ENCODE results near the gene DMRT1.

Gene DMRT1

GRCh38 chr9:980640-981039 is 139.1 kb downstream of the DMRT1 start:
- TF ChIP-seq ESRRG (CRISPR knock-in tag; IDR thresholded peaks at IDR 0.05) = no peak
- TF ChIP-seq OSR1 (CRISPR knock-in tag; IDR thresholded peaks at IDR 0.05) = no peak
- no peak for TF ChIP-seq TCF4 (CRISPR knock-in tag; IDR thresholded peaks at IDR 0.05; ENCODE audit: borderline replicate concordance)
- TF ChIP-seq ISL1 (CRISPR knock-in tag; IDR thresholded peaks at IDR 0.05) = no peak
- TF ChIP-seq ZC3H10 (CRISPR knock-in tag; IDR thresholded peaks at IDR 0.05) = no peak
- TF ChIP-seq ZFP3 (CRISPR knock-in tag; IDR thresholded peaks at IDR 0.05) = no peak
- TF ChIP-seq, protein P1, sequence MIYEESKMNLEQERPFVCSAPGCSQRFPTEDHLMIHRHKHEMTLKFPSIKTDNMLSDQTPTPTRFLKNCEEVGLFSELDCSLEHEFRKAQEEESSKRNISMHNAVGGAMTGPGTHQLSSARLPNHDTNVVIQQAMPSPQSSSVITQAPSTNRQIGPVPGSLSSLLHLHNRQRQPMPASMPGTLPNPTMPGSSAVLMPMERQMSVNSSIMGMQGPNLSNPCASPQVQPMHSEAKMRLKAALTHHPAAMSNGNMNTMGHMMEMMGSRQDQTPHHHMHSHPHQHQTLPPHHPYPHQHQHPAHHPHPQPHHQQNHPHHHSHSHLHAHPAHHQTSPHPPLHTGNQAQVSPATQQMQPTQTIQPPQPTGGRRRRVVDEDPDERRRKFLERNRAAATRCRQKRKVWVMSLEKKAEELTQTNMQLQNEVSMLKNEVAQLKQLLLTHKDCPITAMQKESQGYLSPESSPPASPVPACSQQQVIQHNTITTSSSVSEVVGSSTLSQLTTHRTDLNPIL (CRISPR knock-in tag; IDR thresholded peaks at IDR 0.05; ENCODE audit: low read depth) = no peak
- no peak for TF ChIP-seq ZNF565 (CRISPR knock-in tag; conservative IDR thresholded peaks at IDR 0.05; ENCODE audit: low read depth)
- no peak for TF ChIP-seq GLIS3 (CRISPR knock-in tag; IDR thresholded peaks at IDR 0.05)
- no peak for TF ChIP-seq ZFP30 (CRISPR knock-in tag; IDR thresholded peaks at IDR 0.05)
- TF ChIP-seq BACH2 (CRISPR knock-in tag; IDR thresholded peaks at IDR 0.05; ENCODE audit: borderline replicate concordance) = no peak
- TF ChIP-seq CSRNP3 (CRISPR knock-in tag; IDR thresholded peaks at IDR 0.05) = no peak
- no peak for TF ChIP-seq ZNF70 (CRISPR knock-in tag; IDR thresholded peaks at IDR 0.05)
- ATAC-seq = no peak

GRCh38 chr9:981491-981898 is 140.0 kb downstream of the DMRT1 start:
- TF ChIP-seq SNAI2 (CRISPR knock-in tag; IDR thresholded peaks at IDR 0.05) = no peak
- TF ChIP-seq, protein P2, sequence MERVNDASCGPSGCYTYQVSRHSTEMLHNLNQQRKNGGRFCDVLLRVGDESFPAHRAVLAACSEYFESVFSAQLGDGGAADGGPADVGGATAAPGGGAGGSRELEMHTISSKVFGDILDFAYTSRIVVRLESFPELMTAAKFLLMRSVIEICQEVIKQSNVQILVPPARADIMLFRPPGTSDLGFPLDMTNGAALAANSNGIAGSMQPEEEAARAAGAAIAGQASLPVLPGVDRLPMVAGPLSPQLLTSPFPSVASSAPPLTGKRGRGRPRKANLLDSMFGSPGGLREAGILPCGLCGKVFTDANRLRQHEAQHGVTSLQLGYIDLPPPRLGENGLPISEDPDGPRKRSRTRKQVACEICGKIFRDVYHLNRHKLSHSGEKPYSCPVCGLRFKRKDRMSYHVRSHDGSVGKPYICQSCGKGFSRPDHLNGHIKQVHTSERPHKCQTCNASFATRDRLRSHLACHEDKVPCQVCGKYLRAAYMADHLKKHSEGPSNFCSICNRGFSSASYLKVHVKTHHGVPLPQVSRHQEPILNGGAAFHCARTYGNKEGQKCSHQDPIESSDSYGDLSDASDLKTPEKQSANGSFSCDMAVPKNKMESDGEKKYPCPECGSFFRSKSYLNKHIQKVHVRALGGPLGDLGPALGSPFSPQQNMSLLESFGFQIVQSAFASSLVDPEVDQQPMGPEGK (CRISPR knock-in tag; IDR thresholded peaks at IDR 0.05; ENCODE audit: borderline replicate concordance) = no peak
- ATAC-seq = no peak; the same call in 2 of the 3 replicates

DNA sequence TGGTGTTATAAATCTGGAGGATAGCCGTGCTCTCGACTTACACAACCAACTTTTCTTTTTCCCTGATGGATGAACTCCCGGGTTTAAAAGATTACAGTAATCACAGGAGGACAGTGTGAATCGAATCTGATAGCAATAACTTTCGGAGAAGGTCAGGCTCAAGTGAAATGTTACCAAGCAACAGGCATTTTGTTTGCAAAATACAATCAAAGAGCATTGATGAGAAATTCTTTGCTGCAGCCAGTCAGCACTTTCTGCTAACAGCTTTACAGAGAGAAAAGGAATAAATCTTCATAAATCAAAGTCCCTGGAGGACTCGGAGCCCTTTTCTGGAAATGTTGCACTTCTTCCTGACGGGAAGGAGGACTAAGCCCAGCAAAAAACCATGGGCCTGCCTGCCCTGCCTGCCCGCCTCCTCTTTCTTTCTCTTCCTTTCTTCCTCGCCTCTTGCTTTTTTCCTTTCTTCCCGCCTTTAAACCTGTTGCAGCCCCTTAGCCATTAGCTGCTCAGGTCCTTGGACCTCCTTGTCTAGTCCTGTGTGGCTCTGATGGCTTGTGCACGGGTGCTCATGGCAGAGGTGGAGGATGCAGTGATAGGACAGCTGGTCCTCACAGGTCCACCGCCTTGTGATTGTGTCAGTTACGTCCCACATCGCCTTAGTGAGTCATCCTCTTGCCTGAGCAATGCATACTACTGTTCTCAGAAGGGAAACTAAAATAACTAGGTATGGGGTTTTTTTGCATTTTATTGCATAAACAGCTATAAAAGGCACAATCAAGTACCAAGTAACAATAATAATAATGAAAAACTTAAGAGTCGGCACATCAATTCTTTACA is 141.1 kb downstream of the DMRT1 start:
- TF ChIP-seq ARNTL (CRISPR knock-in tag; IDR thresholded peaks at IDR 0.05; ENCODE audit: borderline replicate concordance, low read depth) (no peak), CSDC2 (CRISPR knock-in tag; IDR thresholded peaks at IDR 0.05) (no peak), PPARA (CRISPR knock-in tag; IDR thresholded peaks at IDR 0.05; ENCODE audit: borderline replicate concordance) (no peak), ZNF70 (CRISPR knock-in tag; IDR thresholded peaks at IDR 0.05) (no peak), TOX (CRISPR knock-in tag; IDR thresholded peaks at IDR 0.05; ENCODE audit: borderline replicate concordance) (no peak), CSRNP3 (CRISPR knock-in tag; IDR thresholded peaks at IDR 0.05) (no peak), ESRRG (CRISPR knock-in tag; IDR thresholded peaks at IDR 0.05) (no peak), OSR1 (CRISPR knock-in tag; IDR thresholded peaks at IDR 0.05) (no peak), ZFP3 (CRISPR knock-in tag; IDR thresholded peaks at IDR 0.05) (no peak), TCF4 (CRISPR knock-in tag; IDR thresholded peaks at IDR 0.05; ENCODE audit: borderline replicate concordance) (no peak), GLIS3 (CRISPR knock-in tag; IDR thresholded peaks at IDR 0.05) (no peak), ZC3H10 (CRISPR knock-in tag; IDR thresholded peaks at IDR 0.05) (no peak), ZNF565 (CRISPR knock-in tag; conservative IDR thresholded peaks at IDR 0.05; ENCODE audit: low read depth) (no peak), TSHZ2 (CRISPR knock-in tag; IDR thresholded peaks at IDR 0.05) (no peak)
- TF ChIP-seq, protein P2 (CRISPR knock-in tag; IDR thresholded peaks at IDR 0.05; ENCODE audit: borderline replicate concordance) = no peak
- TF ChIP-seq, protein P3, sequence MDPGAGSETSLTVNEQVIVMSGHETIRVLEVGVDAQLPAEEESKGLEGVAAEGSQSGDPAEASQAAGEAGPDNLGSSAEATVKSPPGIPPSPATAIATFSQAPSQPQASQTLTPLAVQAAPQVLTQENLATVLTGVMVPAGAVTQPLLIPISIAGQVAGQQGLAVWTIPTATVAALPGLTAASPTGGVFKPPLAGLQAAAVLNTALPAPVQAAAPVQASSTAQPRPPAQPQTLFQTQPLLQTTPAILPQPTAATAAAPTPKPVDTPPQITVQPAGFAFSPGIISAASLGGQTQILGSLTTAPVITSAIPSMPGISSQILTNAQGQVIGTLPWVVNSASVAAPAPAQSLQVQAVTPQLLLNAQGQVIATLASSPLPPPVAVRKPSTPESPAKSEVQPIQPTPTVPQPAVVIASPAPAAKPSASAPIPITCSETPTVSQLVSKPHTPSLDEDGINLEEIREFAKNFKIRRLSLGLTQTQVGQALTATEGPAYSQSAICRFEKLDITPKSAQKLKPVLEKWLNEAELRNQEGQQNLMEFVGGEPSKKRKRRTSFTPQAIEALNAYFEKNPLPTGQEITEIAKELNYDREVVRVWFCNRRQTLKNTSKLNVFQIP (CRISPR knock-in tag; IDR thresholded peaks at IDR 0.05; ENCODE audit: borderline replicate concordance, low read depth) = no peak
- ATAC-seq = no peak
